ENCODE data around the gene MIOX. TPM values are rescaled to one million over a fixed set of nuclear protein-coding genes. Genes with fewer than 3 reads are reported as not detected.

Gene MIOX
- total and polyA plus RNA-seq, 9 of the 15 experiments (the other 6 are each of a cell fraction or from before 2014, with no cell fraction given): 0.08 TPM; not detected in 8

DNA sequence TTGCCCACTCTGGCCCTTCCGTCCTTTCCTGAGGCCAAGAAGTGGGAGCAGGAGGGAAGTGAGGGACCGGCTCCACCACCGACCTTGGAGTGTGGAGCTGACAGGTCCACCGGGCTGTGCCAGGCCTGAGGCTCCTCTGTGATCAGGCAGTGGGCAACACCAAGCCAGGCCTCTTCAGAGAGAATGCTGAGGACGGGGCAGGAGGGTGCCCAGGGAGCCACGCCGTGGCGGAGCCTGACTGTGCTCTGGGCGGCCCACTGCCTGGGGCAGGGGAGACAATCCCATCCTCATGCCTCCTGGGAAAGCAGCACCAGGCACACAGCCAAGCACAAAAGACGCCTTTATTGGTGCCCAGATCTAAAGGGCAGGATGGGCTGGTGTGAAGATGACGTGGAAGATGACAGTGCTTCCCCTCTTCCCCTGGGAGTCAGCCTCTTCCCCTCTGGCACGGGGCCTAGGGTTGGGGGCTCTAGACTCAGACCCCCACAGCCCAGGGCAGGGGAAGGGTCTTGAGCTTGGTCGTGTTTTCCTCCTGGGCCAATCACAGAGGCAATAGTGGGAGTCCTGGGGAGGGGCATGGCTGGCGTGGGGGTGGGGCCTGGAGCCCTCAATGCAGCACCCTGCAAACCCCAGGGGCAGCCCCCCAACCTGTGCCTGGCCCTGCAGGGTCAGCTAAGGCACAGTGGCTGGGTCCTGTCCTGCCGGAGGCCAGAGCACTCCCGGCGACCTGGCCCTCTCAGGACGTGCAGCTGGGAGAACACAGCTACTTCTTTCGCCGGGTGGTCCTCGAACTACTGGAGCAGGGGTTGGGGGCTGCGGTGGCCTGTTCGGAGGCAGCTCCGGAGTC is 16.2 kb downstream of the MIOX start:
- H4K20me1 ChIP-seq (replicated peaks; ENCODE audit: control insufficient read depth, insufficient read depth, low read length): no peaks in the 10 kb centered on the region
- H3K79me2 ChIP-seq (ENCODE audit: control insufficient read depth, insufficient read depth, low read length): peaks cover 11% of the 10 kb centered on the region
- in situ Hi-C loops (cut with MboI) (no loop called here), intact Hi-C loops (cut with micrococcal nuclease) (no loop called here)
- peaks cover 1 to 41% of the 10 kb centered on the region in 2 experiments; a peak in 3 of 5 replicates for H3K4me1 ChIP-seq (replicated peaks in 1 of 2; ENCODE audit: control insufficient read depth in 2 of 2, insufficient read depth in 2 of 2, low read length in 2 of 2)
- no TSS peak for BruUV-seq (replicated peaks)
- no peak for FAIRE-seq
- TF ChIP-seq MEIS2 (IDR thresholded peaks at IDR 0.05; ENCODE audit: partially characterized antibody) (no peak), PHF8 (IDR thresholded peaks at IDR 0.05; ENCODE audit: borderline replicate concordance, low read length) (no peak), TCF7 (IDR thresholded peaks at IDR 0.05; ENCODE audit: borderline replicate concordance) (no peak), POLR2G (IDR thresholded peaks at IDR 0.05; ENCODE audit: low read depth, low read length) (peak; percentile 17; the same call in 1 of the 2 replicates), TFAM (CRISPR knock-in tag; conservative IDR thresholded peaks at IDR 0.05) (no peak), POLR3A (IDR thresholded peaks at IDR 0.05; ENCODE audit: borderline replicate concordance, extremely low read depth, insufficient read depth, insufficient read length) (no peak)
- TF ChIP-seq, protein P1, sequence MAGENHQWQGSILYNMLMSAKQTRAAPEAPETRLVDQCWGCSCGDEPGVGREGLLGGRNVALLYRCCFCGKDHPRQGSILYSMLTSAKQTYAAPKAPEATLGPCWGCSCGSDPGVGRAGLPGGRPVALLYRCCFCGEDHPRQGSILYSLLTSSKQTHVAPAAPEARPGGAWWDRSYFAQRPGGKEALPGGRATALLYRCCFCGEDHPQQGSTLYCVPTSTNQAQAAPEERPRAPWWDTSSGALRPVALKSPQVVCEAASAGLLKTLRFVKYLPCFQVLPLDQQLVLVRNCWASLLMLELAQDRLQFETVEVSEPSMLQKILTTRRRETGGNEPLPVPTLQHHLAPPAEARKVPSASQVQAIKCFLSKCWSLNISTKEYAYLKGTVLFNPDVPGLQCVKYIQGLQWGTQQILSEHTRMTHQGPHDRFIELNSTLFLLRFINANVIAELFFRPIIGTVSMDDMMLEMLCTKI (IDR thresholded peaks at IDR 0.05; ENCODE audit: partially characterized antibody): no peak
- DNase-seq (ENCODE audit: extremely low read depth in 1 of 4, low spot score in 3 of 4): no peak
- no peak overlapping the region for H3K4me2 ChIP-seq (ENCODE audit: insufficient read depth, low read length)
- no peak overlapping the region for H2AFZ ChIP-seq (ENCODE audit: low read depth, low read length)
- no peak overlapping the region for H3K27ac ChIP-seq (ENCODE audit: extremely low read depth, low read depth, low read length)
- whole genome bisulfite sequencing (ENCODE audit: insufficient coverage, low coverage, missing lambda C conversion rate): 90% methylated on average over 8 of the region's 24 CpGs
- no peak overlapping the region for H3K4me3 ChIP-seq
- H3K9ac ChIP-seq (ENCODE audit: insufficient read depth in 1 of 2, low read depth in 2 of 2, low read length in 2 of 2): no peak overlapping the region
- 0 out of 2 replicates have a peak, but pooled peaks cover 1% of the 10 kb centered on the region for H3K9me3 ChIP-seq (replicated peaks; ENCODE audit: control insufficient read depth, insufficient read depth, low read depth, low read length)
- POLR2A ChIA-PET: interaction anchor here (1.2 kb wide), 1 partner anchor 33 kb away, joined by 4 read pairs; no protein-coding TSS in a partner anchor
- no peaks in the 10 kb centered on the region for H3K27me3 ChIP-seq (ENCODE audit: control insufficient read depth in 2 of 2, insufficient read depth in 2 of 2, low read length in 2 of 2)
- peaks cover 22% of the 10 kb centered on the region; the same call in 1 of the 3 replicates for H3K36me3 ChIP-seq (ENCODE audit: control insufficient read depth, insufficient read depth, low read length)
- H3K9me1 ChIP-seq (ENCODE audit: control insufficient read depth, insufficient read depth, low read length): no peaks in the 10 kb centered on the region
- CTCF ChIA-PET (ENCODE audit: low intra/inter-chr PET ratio): no interaction called here
- ATAC-seq: no peak
